Esophagus squamous epithelium (tissue), 4 donors: ENCODE results near the gene PRSS37.

Source experiments
- CTCF ChIP-seq, 6 experiments: fragments of 450-650 bp in 4 of 6; fragments of 200-600 bp in 2 of 6; sonication (generic) in 2 of 6; IDR thresholded peaks; one replicate each; pipeline ENCODE4 v1.5.1; 2016 to 2019; ENCODE audit warnings: antibody characterized with exemption in 6 of 6, mild to moderate bottlenecking in 4 of 6, moderate library complexity in 4 of 6
- POLR2A ChIP-seq, 4 donors: fragments of 450-650 bp; IDR thresholded peaks; one replicate each; pipeline ENCODE4 v1.6.1; 2017; ENCODE audit warnings: antibody characterized with exemption in 4 of 4, mild to moderate bottlenecking in 4 of 4, moderate library complexity in 3 of 4

- TF ChIP-seq CTCF (IDR thresholded peaks at IDR 0.05), result no peak
- no peak for TF ChIP-seq POLR2A (IDR thresholded peaks at IDR 0.05)
Measured at GRCh38 chr7:141789917-141790316, 51.4 kb downstream of the PRSS37 start, which contains the start of gene TAS2R5.
